Panc1 (cell line): Measurements from ENCODE around the gene SIL1. TPM values are rescaled to one million over a fixed set of nuclear protein-coding genes. Genes with fewer than 3 reads are reported as not detected.

Source experiments
- ATAC-seq: fragments of 200-7000 bp; cut with Tn5 transposase; 2 replicates; pipeline ENCODE4 v1.9.1; 2020; ENCODE audit warnings: mild to moderate bottlenecking, moderate library complexity
- BruUV-seq: library from RNA; stranded (reverse); fragments of 400-500 nt; replicated peaks from 2 replicates; lab custom pipeline; 2021; lab: Mats Ljungman, UMichigan
- CTCF ChIA-PET: fragments of 300-600 bp; sonication (Branson Sonifier 250); formaldehyde crosslinking; loops from one replicate; lab custom pipeline; 2022; ENCODE audit warnings: antibody characterized with exemption; lab: Charles Lee
- POLR2A ChIA-PET: fragments of 300-600 bp; sonication (Branson Sonifier 250); formaldehyde crosslinking; loops from one replicate; lab custom pipeline; 2022; ENCODE audit warnings: antibody characterized with exemption; lab: Charles Lee
- DNase-seq: peaks from one replicate; pipeline ENCODE4 v3.0.0-alpha.2; 2010; ENCODE audit warnings: low read depth, low spot score
- H3K27ac ChIP-seq: 2 replicates; pipeline ENCODE4 v1.5.1; 2011; ENCODE audit warnings: mild to moderate bottlenecking, low read length, inconsistent platforms
- H3K27me3 ChIP-seq: fragments of 200-500 bp; sonication (Bioruptor generic); 2 replicates; pipeline ENCODE4 v1.6.0; 2014; ENCODE audit warnings: low read length, inconsistent platforms; ENCODE audit not compliant: control insufficient read depth, insufficient read depth
- H3K36me3 ChIP-seq: fragments of 200-500 bp; sonication (Bioruptor generic); 2 replicates; pipeline ENCODE4 v1.5.1; 2014; ENCODE audit warnings: inconsistent platforms, mild to moderate bottlenecking, low read length, moderate library complexity; ENCODE audit not compliant: control insufficient read depth, insufficient read depth
- H3K4me1 ChIP-seq: 2 replicates; pipeline ENCODE4 v1.5.1; 2011; ENCODE audit warnings: inconsistent platforms, mild to moderate bottlenecking, low read length, moderate library complexity; ENCODE audit not compliant: control insufficient read depth, insufficient read depth
- H3K4me3 ChIP-seq, 2 experiments: 2 replicates each; pipeline ENCODE4 v1.5.1; 2011 to 2012; ENCODE audit warnings: low read depth in 2 of 2, low read length in 2 of 2, mild to moderate bottlenecking in 2 of 2, inconsistent platforms in 1 of 2, moderate library complexity in 1 of 2
- H3K9me3 ChIP-seq: fragments of 200-500 bp; sonication (Bioruptor generic); 2 replicates; pipeline ENCODE4 v1.5.1; 2014; ENCODE audit warnings: low read depth, mild to moderate bottlenecking, inconsistent platforms, low read length, moderate library complexity; ENCODE audit not compliant: control insufficient read depth, insufficient read depth
- POLR2AphosphoS5 ChIP-seq: IDR thresholded peaks from 2 replicates; pipeline ENCODE4 v1.6.1; 2012; ENCODE audit warnings: mild to moderate bottlenecking, low read depth, low read length, moderate library complexity
- SIN3A ChIP-seq: IDR thresholded peaks from 2 replicates; pipeline ENCODE4 v1.6.1; 2012; ENCODE audit warnings: low read depth, mild to moderate bottlenecking, low read length, moderate library complexity, borderline replicate concordance; ENCODE audit not compliant: insufficient read depth
- TCF7L2 ChIP-seq: IDR thresholded peaks from 2 replicates; pipeline ENCODE4 v1.6.1; 2011; ENCODE audit warnings: mild to moderate bottlenecking, low read depth, low read length, inconsistent platforms
- in situ Hi-C: cut with HindIII; loops from 2 replicates; pipeline ENCODE4 v1.10.0; 2016; ENCODE audit warnings: low sequenced_read_pairs, low pct_unique_long_range_greater_than_20kb
- intact Hi-C: fragments of 100-400 bp; cut with micrococcal nuclease; formaldehyde crosslinking; loops from one replicate; pipeline ENCODE4 v1.10.0; 2022; ENCODE audit not compliant: unreplicated experiment
- total RNA-seq: library from RNA; stranded (reverse); gene quantifications from one replicate; pipeline ENCODE4 v1.2.1, GENCODE V29; 2021; ENCODE audit not compliant: unreplicated experiment
- TF ChIP-seq, protein P1 (sequence below): fragments of 450-650 bp; IDR thresholded peaks from 2 replicates; pipeline ENCODE4 v1.5.1; 2017; ENCODE audit warnings: mild to moderate bottlenecking
- TF ChIP-seq, protein P2 (sequence below), 2 experiments: IDR thresholded peaks; 2 replicates each; pipeline ENCODE4 v1.6.1; 2011 to 2012; ENCODE audit warnings: low read depth in 2 of 2, control low read depth in 1 of 2, low read length in 1 of 2, mild to moderate bottlenecking in 1 of 2, moderate library complexity in 1 of 2; ENCODE audit not compliant: insufficient read depth in 1 of 2

Gene SIL1
- total RNA-seq, 1 experiment from 2014 or later: 35.4 TPM

DNA sequence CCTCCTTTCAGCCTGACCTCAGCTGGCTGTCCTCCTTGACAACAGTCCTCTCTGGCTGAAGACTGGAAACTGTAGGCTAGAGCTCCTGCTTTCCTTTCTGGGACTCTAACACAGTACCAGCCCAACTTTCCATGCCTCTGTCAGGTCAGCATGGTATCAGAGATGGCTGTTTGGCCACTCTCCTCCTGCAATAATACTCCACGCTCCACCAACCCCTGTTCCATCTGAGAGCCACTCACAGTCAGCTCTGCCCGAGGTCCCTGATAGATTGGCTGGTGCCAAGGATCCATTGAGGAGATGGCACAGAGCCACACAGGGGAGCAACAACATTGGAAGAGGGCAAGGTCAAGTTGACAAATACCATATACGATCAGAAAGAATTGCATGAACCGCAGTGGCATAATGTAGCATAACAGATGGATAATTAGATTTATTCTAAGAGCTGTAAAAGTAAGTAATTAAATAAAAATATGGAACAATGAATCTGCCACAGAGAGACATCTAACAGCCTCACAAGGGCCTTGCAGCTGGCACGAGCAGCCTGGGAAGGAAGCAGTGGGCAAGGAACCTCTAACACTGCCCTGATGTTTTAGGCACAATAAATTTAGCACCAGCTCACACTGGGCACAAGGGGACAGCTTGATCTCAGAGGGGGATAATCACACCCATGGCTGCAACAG lies 228.7 kb downstream of the SIL1 start:
- no peaks in the 10 kb centered on the region for H3K36me3 ChIP-seq
- no peaks in the 10 kb centered on the region for H3K27me3 ChIP-seq
- no peak overlapping the region for H3K27ac ChIP-seq
- in situ Hi-C loops: no loop called here
- no peak for TF ChIP-seq POLR2AphosphoS5
- H3K4me1 ChIP-seq: no peaks in the 10 kb centered on the region
- DNase-seq (no peak), ATAC-seq (no peak)
- H3K9me3 ChIP-seq: no peaks in the 10 kb centered on the region
- intact Hi-C loops: no loop called here
- CTCF ChIA-PET: no interaction called here
- no TSS peak for BruUV-seq
- POLR2A ChIA-PET: no interaction called here
- no peak overlapping the region for H3K4me3 ChIP-seq

DNA sequence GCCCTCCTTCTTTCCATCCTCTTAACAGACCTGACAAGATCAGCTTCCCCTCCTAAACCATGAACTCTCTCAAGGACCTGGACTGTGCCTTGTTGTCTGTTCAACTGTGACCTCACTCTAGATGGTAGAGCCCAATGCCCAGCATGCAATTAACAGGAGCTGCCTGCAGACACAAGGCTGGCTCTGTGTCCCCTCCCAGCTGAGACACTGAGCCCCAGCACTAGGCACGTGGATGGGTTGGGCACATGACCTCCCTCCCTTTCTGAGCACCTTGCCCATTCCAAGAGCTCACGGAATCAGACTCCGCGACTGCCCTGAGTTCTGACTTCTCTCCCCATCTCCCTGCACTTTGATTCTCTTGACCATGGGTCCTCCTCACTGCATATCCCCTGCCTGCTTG lies 229.6 kb downstream of the SIL1 start:
- TF ChIP-seq SIN3A (no peak), POLR2AphosphoS5 (no peak), TCF7L2 (no peak)
- TF ChIP-seq, protein P1, sequence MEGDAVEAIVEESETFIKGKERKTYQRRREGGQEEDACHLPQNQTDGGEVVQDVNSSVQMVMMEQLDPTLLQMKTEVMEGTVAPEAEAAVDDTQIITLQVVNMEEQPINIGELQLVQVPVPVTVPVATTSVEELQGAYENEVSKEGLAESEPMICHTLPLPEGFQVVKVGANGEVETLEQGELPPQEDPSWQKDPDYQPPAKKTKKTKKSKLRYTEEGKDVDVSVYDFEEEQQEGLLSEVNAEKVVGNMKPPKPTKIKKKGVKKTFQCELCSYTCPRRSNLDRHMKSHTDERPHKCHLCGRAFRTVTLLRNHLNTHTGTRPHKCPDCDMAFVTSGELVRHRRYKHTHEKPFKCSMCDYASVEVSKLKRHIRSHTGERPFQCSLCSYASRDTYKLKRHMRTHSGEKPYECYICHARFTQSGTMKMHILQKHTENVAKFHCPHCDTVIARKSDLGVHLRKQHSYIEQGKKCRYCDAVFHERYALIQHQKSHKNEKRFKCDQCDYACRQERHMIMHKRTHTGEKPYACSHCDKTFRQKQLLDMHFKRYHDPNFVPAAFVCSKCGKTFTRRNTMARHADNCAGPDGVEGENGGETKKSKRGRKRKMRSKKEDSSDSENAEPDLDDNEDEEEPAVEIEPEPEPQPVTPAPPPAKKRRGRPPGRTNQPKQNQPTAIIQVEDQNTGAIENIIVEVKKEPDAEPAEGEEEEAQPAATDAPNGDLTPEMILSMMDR: no peak
- TF ChIP-seq, protein P2, sequence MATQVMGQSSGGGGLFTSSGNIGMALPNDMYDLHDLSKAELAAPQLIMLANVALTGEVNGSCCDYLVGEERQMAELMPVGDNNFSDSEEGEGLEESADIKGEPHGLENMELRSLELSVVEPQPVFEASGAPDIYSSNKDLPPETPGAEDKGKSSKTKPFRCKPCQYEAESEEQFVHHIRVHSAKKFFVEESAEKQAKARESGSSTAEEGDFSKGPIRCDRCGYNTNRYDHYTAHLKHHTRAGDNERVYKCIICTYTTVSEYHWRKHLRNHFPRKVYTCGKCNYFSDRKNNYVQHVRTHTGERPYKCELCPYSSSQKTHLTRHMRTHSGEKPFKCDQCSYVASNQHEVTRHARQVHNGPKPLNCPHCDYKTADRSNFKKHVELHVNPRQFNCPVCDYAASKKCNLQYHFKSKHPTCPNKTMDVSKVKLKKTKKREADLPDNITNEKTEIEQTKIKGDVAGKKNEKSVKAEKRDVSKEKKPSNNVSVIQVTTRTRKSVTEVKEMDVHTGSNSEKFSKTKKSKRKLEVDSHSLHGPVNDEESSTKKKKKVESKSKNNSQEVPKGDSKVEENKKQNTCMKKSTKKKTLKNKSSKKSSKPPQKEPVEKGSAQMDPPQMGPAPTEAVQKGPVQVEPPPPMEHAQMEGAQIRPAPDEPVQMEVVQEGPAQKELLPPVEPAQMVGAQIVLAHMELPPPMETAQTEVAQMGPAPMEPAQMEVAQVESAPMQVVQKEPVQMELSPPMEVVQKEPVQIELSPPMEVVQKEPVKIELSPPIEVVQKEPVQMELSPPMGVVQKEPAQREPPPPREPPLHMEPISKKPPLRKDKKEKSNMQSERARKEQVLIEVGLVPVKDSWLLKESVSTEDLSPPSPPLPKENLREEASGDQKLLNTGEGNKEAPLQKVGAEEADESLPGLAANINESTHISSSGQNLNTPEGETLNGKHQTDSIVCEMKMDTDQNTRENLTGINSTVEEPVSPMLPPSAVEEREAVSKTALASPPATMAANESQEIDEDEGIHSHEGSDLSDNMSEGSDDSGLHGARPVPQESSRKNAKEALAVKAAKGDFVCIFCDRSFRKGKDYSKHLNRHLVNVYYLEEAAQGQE (IDR thresholded peaks at IDR 0.05; ENCODE audit: insufficient read depth in 1 of 2, low read depth in 2 of 2, low read length in 1 of 2): no peak

DNA sequence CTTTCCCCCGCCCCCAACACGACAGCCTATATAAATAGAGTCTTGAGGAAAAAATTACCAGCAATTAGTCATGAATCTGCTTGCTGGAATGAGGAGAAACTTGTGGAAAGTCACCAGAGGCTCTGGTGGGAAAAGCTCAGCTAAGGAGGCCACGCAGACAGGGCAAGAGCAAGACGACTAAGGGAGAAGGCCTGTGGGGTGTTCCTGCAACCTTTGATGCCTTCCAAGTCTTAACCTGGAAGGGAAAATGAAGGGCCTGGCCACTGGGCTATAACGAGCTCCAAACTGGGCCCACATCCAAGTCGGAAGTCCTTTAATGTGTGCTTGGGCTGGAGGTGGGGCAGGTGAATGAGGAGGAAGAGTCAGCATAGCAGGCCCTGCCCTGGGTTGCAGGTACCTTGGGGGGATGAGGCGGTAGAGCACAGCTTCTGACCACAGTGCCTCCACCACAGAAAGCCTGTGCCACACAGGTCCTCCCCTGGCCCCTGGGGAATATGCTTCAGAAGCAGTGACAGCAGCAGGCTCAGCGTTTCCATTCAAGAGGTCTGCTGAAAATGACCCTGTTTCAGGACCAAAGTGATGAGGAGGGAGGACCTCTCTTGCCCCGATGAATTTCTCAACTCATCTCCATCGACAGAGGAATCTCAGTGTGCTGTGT lies 230.2 kb downstream of the SIL1 start:
- no peaks in the 10 kb centered on the region for H3K4me1 ChIP-seq
- no peaks in the 10 kb centered on the region for H3K36me3 ChIP-seq
- ATAC-seq (no peak), DNase-seq (no peak)
- CTCF ChIA-PET: interaction anchor here (0.7 kb wide), 1 partner anchor 327 kb away, joined by 6 read pairs; no protein-coding TSS in a partner anchor
- no TSS peak for BruUV-seq
- no peak overlapping the region for H3K4me3 ChIP-seq
- in situ Hi-C loops (no loop called here), intact Hi-C loops (no loop called here)
- POLR2A ChIA-PET: interaction anchor here (0.5 kb wide), 1 partner anchor 17 kb away, joined by 3 read pairs; no protein-coding TSS in a partner anchor
- TF ChIP-seq TCF7L2: no peak
- TF ChIP-seq, protein P1: no peak
- TF ChIP-seq, protein P2 (IDR thresholded peaks at IDR 0.05; ENCODE audit: insufficient read depth in 1 of 2, low read depth in 2 of 2, low read length in 1 of 2): no peak
- TF ChIP-seq SIN3A: no peak
- no peak for TF ChIP-seq POLR2AphosphoS5
- no peaks in the 10 kb centered on the region for H3K9me3 ChIP-seq
- H3K27ac ChIP-seq: no peak overlapping the region
- H3K27me3 ChIP-seq: no peaks in the 10 kb centered on the region

More for the DNA sequence above, 229.6 kb downstream of the SIL1 start:
- H3K27me3 ChIP-seq: no peaks in the 10 kb centered on the region
- no peak overlapping the region for H3K4me3 ChIP-seq
- no peak for ATAC-seq
- POLR2A ChIA-PET: no interaction called here
- in situ Hi-C loops: no loop called here
- no TSS peak for BruUV-seq
- H3K4me1 ChIP-seq: no peaks in the 10 kb centered on the region
- H3K36me3 ChIP-seq: no peaks in the 10 kb centered on the region
- DNase-seq: no peak
- intact Hi-C loops: no loop called here
- H3K9me3 ChIP-seq: no peaks in the 10 kb centered on the region
- no peak overlapping the region for H3K27ac ChIP-seq
- CTCF ChIA-PET: no interaction called here
